Mesodermal cell (in vitro differentiated cells): ENCODE measurements around the gene GASK1A.

Experiments
- H3K27ac ChIP-seq: 2 replicates; pipeline ENCODE4 v1.7.0; 2013; ENCODE audit warnings: mild to moderate bottlenecking, low read depth, low read length, moderate library complexity; ENCODE audit not compliant: severe bottlenecking
- H3K36me3 ChIP-seq: 2 replicates; pipeline ENCODE4 v1.7.1; 2013; ENCODE audit warnings: mild to moderate bottlenecking, low read length, moderate library complexity; ENCODE audit not compliant: control insufficient read depth, insufficient read depth
- H3K4me1 ChIP-seq: one replicate; pipeline ENCODE4 v1.7.1; 2013; ENCODE audit warnings: mild to moderate bottlenecking, low read length; ENCODE audit not compliant: insufficient read depth, control insufficient read depth, poor library complexity, severe bottlenecking
- H3K4me3 ChIP-seq: 2 replicates; pipeline ENCODE4 v1.7.0; 2013; ENCODE audit warnings: low read length, control low read depth, mild to moderate bottlenecking; ENCODE audit not compliant: insufficient read depth, poor library complexity, severe bottlenecking; ENCODE audit errors: extremely low read depth
- H3K9me3 ChIP-seq: 2 replicates; pipeline ENCODE4 v1.7.1; 2013; ENCODE audit warnings: mild to moderate bottlenecking, low read length, moderate library complexity; ENCODE audit not compliant: control insufficient read depth
- WGBS, 2 experiments: methylation state at CpG; one replicate each; pipeline ENCODE4 v1.1.5; 2013; ENCODE audit warnings: missing lambda C conversion rate in 2 of 2; ENCODE audit not compliant: insufficient coverage in 2 of 2; 5-methylcytosine and 5-hydroxymethylcytosine counted together

GASK1A gene

GRCh38 chr3:43074901-43075689 is 96.0 kb downstream of the GASK1A start:
- WGBS, 2 experiments, result 92 to 94% methylated on average over 3 of the region's 5 CpGs
- H3K9me3 ChIP-seq, result no peaks in the 10 kb centered on the region
- H3K4me1 ChIP-seq, result no peaks in the 10 kb centered on the region
- H3K36me3 ChIP-seq, result peaks cover 5% of the 10 kb centered on the region
- H3K4me3 ChIP-seq, result no peak overlapping the region
- H3K27ac ChIP-seq, result no peak overlapping the region

- no peaks in the 10 kb centered on the region for H3K4me1 ChIP-seq
- no peaks in the 10 kb centered on the region for H3K9me3 ChIP-seq
- H3K27ac ChIP-seq, result no peak overlapping the region
- H3K36me3 ChIP-seq, result peaks cover 5% of the 10 kb centered on the region
- no peak overlapping the region for H3K4me3 ChIP-seq
- WGBS, 2 experiments, result 96 to 100% methylated on average over 1 to 4 of the region's 5 CpGs
Measured at GRCh38 chr3:43075904-43076661, 97.0 kb downstream of the GASK1A start.

- no peaks in the 10 kb centered on the region for H3K4me1 ChIP-seq
- no peak overlapping the region for H3K27ac ChIP-seq
- H3K36me3 ChIP-seq, result peaks cover 5% of the 10 kb centered on the region
- 90 to 94% methylated on average over 1 to 2 of the region's 4 CpGs for WGBS, 2 experiments
- H3K9me3 ChIP-seq, result no peaks in the 10 kb centered on the region
- no peak overlapping the region for H3K4me3 ChIP-seq
Measured at GRCh38 chr3:43076857-43077256, 97.7 kb downstream of the GASK1A start.

- H3K4me1 ChIP-seq, result no peaks in the 10 kb centered on the region
- no peak overlapping the region for H3K27ac ChIP-seq
- peaks cover 5% of the 10 kb centered on the region for H3K36me3 ChIP-seq
- H3K4me3 ChIP-seq, result no peak overlapping the region
- H3K9me3 ChIP-seq, result no peaks in the 10 kb centered on the region
- 94% methylated on average over 2 to 5 of the region's 6 CpGs for WGBS, 2 experiments
Measured at GRCh38 chr3:43077261-43077660, 98.2 kb downstream of the GASK1A start.

GRCh38 chr3:43077707-43078106 is 98.6 kb downstream of the GASK1A start:
- Histone ChIP-seq H3K36me3 (peaks cover 5% of the 10 kb centered on the region), H3K9me3 (no peaks in the 10 kb centered on the region), H3K4me3 (no peak overlapping the region), H3K4me1 (no peaks in the 10 kb centered on the region), H3K27ac (no peak overlapping the region)

GRCh38 chr3:43079536-43080332 is 100.6 kb downstream of the GASK1A start:
- Histone ChIP-seq H3K4me3 (no peak overlapping the region), H3K9me3 (no peaks in the 10 kb centered on the region), H3K27ac (no peak overlapping the region), H3K36me3 (peaks cover 5% of the 10 kb centered on the region), H3K4me1 (no peaks in the 10 kb centered on the region)
- WGBS, 2 experiments, result 92 to 95% methylated on average over 28 to 30 of the region's 31 CpGs

- Histone ChIP-seq H3K27ac (no peak overlapping the region), H3K4me3 (no peak overlapping the region), H3K9me3 (no peaks in the 10 kb centered on the region), H3K4me1 (no peaks in the 10 kb centered on the region), H3K36me3 (peaks cover 5% of the 10 kb centered on the region)
- WGBS, 2 experiments, result 92 to 94% methylated on average over 36 to 39 of the region's 40 CpGs
Measured at GRCh38 chr3:43080726-43081568, 101.8 kb downstream of the GASK1A start.

- WGBS, 2 experiments, result 93 to 97% methylated on average over 5 of the region's 5 CpGs
- H3K36me3 ChIP-seq, result peaks cover 5% of the 10 kb centered on the region
- H3K4me1 ChIP-seq, result peaks cover 5% of the 10 kb centered on the region
- H3K9me3 ChIP-seq, result no peaks in the 10 kb centered on the region
- H3K27ac ChIP-seq, result no peak overlapping the region
- no peak overlapping the region for H3K4me3 ChIP-seq
Measured at GRCh38 chr3:43081796-43082195, 102.7 kb downstream of the GASK1A start.

GRCh38 chr3:43082457-43082856 is 103.3 kb downstream of the GASK1A start:
- 94 to 100% methylated on average over 2 of the region's 2 CpGs for WGBS, 2 experiments
- Histone ChIP-seq H3K36me3 (peaks cover 5% of the 10 kb centered on the region), H3K4me3 (no peak overlapping the region), H3K27ac (no peak overlapping the region), H3K9me3 (no peaks in the 10 kb centered on the region), H3K4me1 (peaks cover 6% of the 10 kb centered on the region)
